Measurements from ENCODE around the gene POU6F2.

POU6F2 gene

DNA sequence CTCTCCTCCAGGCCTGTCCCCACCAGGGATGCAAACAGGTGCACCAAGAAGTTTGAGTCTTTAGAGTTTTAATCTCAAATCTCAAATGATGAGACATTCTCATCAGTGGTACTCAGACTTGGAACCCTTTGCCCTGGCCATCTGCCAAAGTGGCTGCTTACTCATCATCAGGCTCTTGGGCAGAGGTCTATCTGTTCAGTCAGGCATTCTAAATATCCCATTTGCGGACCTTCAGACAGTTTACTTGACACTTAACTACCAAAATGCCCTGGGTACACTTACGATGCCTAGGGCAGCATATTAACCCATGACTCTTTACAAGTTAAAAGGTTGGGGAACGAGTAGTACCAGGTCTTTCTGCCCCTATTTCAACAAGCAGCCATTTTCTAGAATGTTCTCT is 527.3 kb downstream of the POU6F2 start:
- DNase-seq (ENCODE audit: low read depth in 2 of 2), result no peak

GRCh38 chr7:39507866-39508551 is 530.3 kb downstream of the POU6F2 start:
- DNase-seq (ENCODE audit: low read depth in 2 of 2), result no peak

DNA sequence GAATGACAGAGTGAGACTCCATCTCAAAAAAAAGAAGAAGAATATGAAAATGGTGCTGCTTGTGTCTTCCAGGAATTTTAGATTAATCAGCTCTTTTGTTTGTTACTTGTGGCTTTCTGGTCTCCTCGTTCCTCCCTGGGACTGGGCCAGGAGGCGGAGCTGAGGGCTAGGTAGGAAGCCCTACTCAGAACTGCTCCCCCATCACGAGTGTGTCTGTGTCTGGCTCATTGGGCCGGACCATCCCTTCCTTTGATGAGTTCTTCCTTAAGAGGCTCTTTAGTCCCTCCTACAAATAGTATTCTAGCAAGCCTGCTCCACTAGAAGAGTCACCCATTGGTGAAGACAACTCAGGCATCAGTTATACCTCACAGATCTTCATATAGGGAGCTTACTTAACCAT is 531.7 kb downstream of the POU6F2 start:
- no peak for DNase-seq (ENCODE audit: low read depth in 2 of 2)

- DNase-seq (ENCODE audit: low read depth in 2 of 2), result no peak
Measured at GRCh38 chr7:39509912-39510311, 532.2 kb downstream of the POU6F2 start.

DNA sequence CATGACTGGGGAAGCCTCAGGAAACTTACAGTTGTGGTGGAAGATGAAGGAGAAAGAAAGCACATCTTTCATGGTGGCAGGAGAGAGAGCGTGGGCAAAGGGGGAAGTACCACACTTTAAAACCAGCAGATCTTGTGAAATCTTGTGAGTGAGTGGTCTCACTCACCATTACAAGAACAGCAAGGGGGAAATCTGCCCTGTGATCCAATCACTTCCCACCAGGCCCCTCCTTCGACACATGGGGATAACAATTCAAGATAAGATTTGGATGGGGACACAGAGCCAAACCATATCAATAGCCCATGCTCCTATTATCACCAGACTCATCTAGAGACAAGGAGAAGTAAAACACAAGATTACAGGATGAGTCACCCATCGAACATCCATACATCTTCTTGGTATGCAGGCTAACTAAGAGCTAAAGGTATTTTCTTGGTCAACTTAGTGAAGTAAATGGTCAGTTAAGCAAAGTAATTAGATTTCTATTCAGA is 533.2 kb downstream of the POU6F2 start:
- DNase-seq (ENCODE audit: low read depth in 2 of 2), result no peak

- DNase-seq (ENCODE audit: low read depth in 2 of 2), result no peak
Measured at GRCh38 chr7:39515534-39516228, 538.0 kb downstream of the POU6F2 start.

GRCh38 chr7:39516498-39516897 is 538.8 kb downstream of the POU6F2 start:
- no peak for DNase-seq (ENCODE audit: low read depth in 2 of 2)

GRCh38 chr7:39517240-39517639 is 539.5 kb downstream of the POU6F2 start:
- DNase-seq (ENCODE audit: low read depth in 2 of 2), result no peak
